Measurements from ENCODE around the gene RGS6.

Gene RGS6

DNA sequence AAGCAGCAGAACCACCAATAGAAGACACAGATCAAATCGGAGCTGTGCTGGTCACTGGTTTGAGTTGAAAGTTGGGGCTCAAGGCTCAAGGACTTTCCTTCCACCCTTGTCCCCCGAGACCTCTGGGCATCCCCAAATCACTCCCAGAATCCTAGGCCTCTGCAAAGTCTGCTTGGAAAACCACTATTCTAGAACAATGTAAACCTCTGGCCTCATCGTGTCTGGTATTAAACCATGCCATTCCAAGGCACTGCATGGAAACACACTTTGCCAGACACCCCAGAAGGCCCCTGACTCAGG, 673.6 kb downstream of the RGS6 start:
- TF ChIP-seq, protein P1, sequence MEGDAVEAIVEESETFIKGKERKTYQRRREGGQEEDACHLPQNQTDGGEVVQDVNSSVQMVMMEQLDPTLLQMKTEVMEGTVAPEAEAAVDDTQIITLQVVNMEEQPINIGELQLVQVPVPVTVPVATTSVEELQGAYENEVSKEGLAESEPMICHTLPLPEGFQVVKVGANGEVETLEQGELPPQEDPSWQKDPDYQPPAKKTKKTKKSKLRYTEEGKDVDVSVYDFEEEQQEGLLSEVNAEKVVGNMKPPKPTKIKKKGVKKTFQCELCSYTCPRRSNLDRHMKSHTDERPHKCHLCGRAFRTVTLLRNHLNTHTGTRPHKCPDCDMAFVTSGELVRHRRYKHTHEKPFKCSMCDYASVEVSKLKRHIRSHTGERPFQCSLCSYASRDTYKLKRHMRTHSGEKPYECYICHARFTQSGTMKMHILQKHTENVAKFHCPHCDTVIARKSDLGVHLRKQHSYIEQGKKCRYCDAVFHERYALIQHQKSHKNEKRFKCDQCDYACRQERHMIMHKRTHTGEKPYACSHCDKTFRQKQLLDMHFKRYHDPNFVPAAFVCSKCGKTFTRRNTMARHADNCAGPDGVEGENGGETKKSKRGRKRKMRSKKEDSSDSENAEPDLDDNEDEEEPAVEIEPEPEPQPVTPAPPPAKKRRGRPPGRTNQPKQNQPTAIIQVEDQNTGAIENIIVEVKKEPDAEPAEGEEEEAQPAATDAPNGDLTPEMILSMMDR (IDR thresholded peaks at IDR 0.05): no peak
- Histone ChIP-seq H3K27me3 (peaks cover 12% of the 10 kb centered on the region), H3K27ac (no peak overlapping the region), H3K4me3 (ENCODE audit: low read depth in 1 of 2, low read length in 1 of 2) (no peak overlapping the region), H3K4me1 (ENCODE audit: control insufficient read depth in 1 of 2, insufficient read depth in 1 of 2, low read depth in 1 of 2, low read length in 1 of 2) (no peaks in the 10 kb centered on the region), H3K9me3 (no peaks in the 10 kb centered on the region), H3K36me3 (no peaks in the 10 kb centered on the region)

DNA sequence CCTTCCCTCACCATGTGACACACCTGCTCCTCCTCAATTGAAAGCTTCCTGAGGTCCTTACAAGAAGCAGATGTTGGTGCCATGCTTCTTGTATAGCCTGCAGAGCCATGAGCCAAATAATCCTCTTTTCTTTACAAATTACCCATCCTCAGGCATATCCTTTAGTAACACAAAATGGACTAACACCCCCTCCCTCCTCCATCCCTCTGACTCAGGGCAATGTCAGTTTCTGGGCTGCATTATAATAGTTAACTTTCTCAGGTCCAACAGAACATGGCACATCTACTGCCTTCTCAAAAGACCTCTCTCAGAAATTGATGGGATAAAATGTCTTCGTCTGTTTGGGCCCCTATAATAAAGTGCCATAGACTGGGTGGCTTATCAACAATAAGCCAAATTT, 674.6 kb downstream of the RGS6 start:
- H3K36me3 ChIP-seq: no peaks in the 10 kb centered on the region
- TF ChIP-seq, protein P1 (IDR thresholded peaks at IDR 0.05): no peak
- no peaks in the 10 kb centered on the region for H3K9me3 ChIP-seq
- H3K27ac ChIP-seq: no peak overlapping the region
- H3K27me3 ChIP-seq: peaks cover 2% of the 10 kb centered on the region
- no peak overlapping the region for H3K4me3 ChIP-seq (ENCODE audit: low read depth in 1 of 2, low read length in 1 of 2)
- no peaks in the 10 kb centered on the region for H3K4me1 ChIP-seq (ENCODE audit: control insufficient read depth in 1 of 2, insufficient read depth in 1 of 2, low read depth in 1 of 2, low read length in 1 of 2)

DNA sequence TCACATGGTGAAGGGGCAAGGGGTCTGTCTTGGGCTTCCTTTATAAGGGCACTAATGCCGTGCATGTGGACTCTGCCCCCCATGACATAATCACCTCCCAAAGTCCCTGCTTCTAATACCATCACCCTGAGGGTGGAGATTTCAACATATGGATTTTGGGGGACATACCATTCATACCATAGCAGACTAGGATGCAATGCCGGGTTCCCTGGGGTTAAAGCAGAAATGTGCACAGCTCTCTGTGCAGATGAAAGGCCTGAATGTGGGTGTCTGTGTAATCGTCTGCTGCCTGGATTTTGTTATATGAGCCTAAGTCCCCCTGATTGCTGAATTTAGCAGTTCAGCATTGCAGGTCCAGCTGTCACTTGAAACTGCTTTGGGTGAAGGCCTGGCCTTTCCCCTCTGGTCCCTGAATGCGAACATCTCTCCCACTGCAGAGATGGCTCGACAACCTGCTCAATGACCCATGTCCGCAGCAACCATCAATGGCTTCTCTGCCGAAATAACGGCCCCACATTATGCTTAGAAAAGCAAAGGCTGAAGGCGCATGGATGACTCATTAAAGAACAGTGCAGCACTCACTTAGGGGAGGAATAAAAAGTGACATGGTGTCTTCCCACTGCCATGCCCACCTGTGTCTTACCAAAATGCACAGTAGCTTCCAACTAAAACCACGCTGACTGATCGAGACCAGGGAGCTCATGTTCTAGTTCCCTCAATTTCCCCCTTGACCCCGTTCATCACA, 675.3 kb downstream of the RGS6 start:
- H3K27ac ChIP-seq: no peak overlapping the region
- no peaks in the 10 kb centered on the region for H3K27me3 ChIP-seq
- H3K9me3 ChIP-seq: no peaks in the 10 kb centered on the region
- no peak overlapping the region for H3K4me3 ChIP-seq (ENCODE audit: low read depth in 1 of 2, low read length in 1 of 2)
- no peaks in the 10 kb centered on the region for H3K4me1 ChIP-seq (ENCODE audit: control insufficient read depth in 1 of 2, insufficient read depth in 1 of 2, low read depth in 1 of 2, low read length in 1 of 2)
- no peaks in the 10 kb centered on the region for H3K36me3 ChIP-seq
- TF ChIP-seq, protein P1 (IDR thresholded peaks at IDR 0.05): no peak

DNA sequence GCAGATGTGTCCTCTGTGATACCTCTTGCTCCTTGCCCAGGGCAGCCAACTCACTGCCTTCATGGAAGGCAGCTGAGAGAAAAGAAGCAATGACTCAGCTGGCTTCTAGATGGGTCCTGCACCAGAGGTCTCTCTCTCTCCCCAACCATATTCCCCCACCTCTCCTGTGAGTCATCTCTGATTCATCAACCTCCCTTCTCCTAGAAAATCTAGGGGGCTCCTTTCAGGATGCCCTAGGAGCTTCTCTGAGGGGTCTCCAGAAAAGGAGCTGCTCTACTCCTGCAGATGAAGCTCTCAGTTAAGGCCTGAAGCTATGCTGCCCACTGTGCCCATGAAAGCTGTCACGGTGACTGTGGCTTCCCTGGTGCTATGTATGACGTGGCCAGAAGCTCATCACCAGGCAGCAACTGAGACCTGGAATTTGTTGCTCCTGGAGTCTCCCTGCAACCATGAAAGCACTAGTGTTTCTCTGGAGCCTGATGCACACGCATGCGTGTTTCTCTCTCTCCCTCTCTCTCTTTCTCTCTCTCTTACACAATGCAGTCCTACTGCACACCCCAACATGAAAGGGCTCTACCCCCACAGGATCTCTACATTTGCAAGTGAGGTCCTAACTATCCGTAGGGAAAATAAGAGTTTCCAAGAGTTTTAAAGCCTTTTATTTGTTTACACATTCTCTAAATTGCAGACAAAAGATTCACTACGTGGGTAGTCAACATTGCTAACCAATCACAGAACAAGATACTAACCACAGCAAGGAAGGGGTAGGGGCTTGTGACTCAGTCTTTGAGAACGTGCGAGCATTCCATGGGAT, 676.4 kb downstream of the RGS6 start:
- no peaks in the 10 kb centered on the region for H3K9me3 ChIP-seq
- H3K4me1 ChIP-seq (ENCODE audit: control insufficient read depth in 1 of 2, insufficient read depth in 1 of 2, low read depth in 1 of 2, low read length in 1 of 2): no peaks in the 10 kb centered on the region
- TF ChIP-seq, protein P1 (IDR thresholded peaks at IDR 0.05): no peak
- H3K4me3 ChIP-seq (ENCODE audit: low read depth in 1 of 2, low read length in 1 of 2): no peak overlapping the region
- H3K27me3 ChIP-seq: no peaks in the 10 kb centered on the region
- no peak overlapping the region for H3K27ac ChIP-seq
- no peaks in the 10 kb centered on the region for H3K36me3 ChIP-seq

DNA sequence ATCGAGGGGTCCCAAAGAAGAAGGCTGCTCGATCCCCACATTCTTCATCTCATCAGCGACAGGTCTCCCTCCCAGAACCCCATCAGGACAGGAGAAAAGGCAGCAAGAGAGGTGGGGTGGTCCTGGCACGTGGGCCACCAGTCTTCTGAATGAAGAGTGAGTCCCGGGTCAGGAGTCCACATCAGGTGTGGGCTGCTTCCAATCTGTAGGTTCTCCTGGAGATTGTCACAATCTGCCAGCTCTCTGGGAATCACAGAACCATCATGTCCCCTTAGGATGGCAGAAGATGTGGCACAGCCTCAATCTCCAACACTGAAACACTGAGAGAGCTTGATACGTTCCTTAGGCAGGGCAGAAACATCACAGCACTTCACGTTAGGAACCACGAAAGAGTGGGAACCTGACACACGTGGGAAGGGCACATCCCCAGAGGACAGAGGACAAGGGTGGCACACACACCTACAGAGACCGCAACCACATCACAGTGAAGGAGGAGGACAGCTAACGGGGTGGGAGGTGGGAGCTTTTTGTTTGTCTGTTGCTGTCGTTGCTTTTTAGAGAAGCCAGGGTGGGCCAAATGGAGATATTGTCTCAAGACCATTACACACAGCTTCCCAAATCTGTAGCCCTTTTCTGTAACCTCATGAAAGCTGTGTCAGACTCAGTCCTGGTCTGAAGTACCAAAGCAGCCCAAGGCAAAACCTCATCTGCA, 677.1 kb downstream of the RGS6 start:
- no peaks in the 10 kb centered on the region for H3K4me1 ChIP-seq (ENCODE audit: control insufficient read depth in 1 of 2, insufficient read depth in 1 of 2, low read depth in 1 of 2, low read length in 1 of 2)
- H3K4me3 ChIP-seq (ENCODE audit: low read depth in 1 of 2, low read length in 1 of 2): no peak overlapping the region
- no peak overlapping the region for H3K27ac ChIP-seq
- H3K27me3 ChIP-seq: no peaks in the 10 kb centered on the region
- no peaks in the 10 kb centered on the region for H3K36me3 ChIP-seq
- H3K9me3 ChIP-seq: no peaks in the 10 kb centered on the region
- TF ChIP-seq, protein P1 (IDR thresholded peaks at IDR 0.05): no peak

All from neutrophil (primary cell).